ENCODE data around the gene IGLL1. TPM values are rescaled to one million over a fixed set of nuclear protein-coding genes. Genes with fewer than 3 reads are reported as not detected.
"Not testable (repeated sequence)": the region's sequence is repeated elsewhere in the genome, so short reads cannot be mapped to it uniquely, and the experiment has no call there.

The IGLL1 gene
- total RNA-seq, 1 donor from 2014 or later = not detected

- DNase-seq = no peak
Measured at GRCh38 chr22:23562186-23562585, 17.9 kb downstream of the IGLL1 start.

GRCh38 chr22:23561025-23561510 is 19.0 kb downstream of the IGLL1 start:
- not testable (repeated sequence) for DNase-seq

GRCh38 chr22:23560215-23560614 is 19.9 kb downstream of the IGLL1 start:
- DNase-seq = not testable (repeated sequence)

GRCh38 chr22:23557467-23557866 is 22.6 kb downstream of the IGLL1 start:
- no peak for DNase-seq

- DNase-seq = no peak
Measured at GRCh38 chr22:23557036-23557435, 23.1 kb downstream of the IGLL1 start.

- no peak for DNase-seq
Measured at GRCh38 chr22:23556026-23556620, 24.0 kb downstream of the IGLL1 start.

- DNase-seq = no peak
Measured at GRCh38 chr22:23555118-23555517, 25.0 kb downstream of the IGLL1 start.

- DNase-seq = no peak
Measured at GRCh38 chr22:23553924-23554870, 25.9 kb downstream of the IGLL1 start.

GRCh38 chr22:23553438-23553837 is 26.7 kb downstream of the IGLL1 start:
- no peak for DNase-seq

GRCh38 chr22:23552573-23552972 is 27.5 kb downstream of the IGLL1 start:
- DNase-seq = no peak

GRCh38 chr22:23551385-23551784 is 28.7 kb downstream of the IGLL1 start:
- DNase-seq = no peak

GRCh38 chr22:23550049-23550650 is 29.9 kb downstream of the IGLL1 start:
- no peak for DNase-seq

GRCh38 chr22:23549198-23549595 is 30.9 kb downstream of the IGLL1 start:
- no peak for DNase-seq

GRCh38 chr22:23548501-23549197 is 31.4 kb downstream of the IGLL1 start:
- no peak for DNase-seq

GRCh38 chr22:23547818-23548500 is 32.1 kb downstream of the IGLL1 start:
- no peak for DNase-seq

- not testable (repeated sequence) for DNase-seq
Measured at GRCh38 chr22:23547382-23547781, 32.7 kb downstream of the IGLL1 start.

- no peak for DNase-seq
Measured at GRCh38 chr22:23544852-23545251, 35.2 kb downstream of the IGLL1 start.

- peak; percentile 47 for DNase-seq
Measured at GRCh38 chr22:23543506-23544000, 36.5 kb downstream of the IGLL1 start.

- DNase-seq = peak; percentile 67
Measured at GRCh38 chr22:23542933-23543332, 37.2 kb downstream of the IGLL1 start.

- DNase-seq = peak; percentile 34
Measured at GRCh38 chr22:23542391-23542790, 37.7 kb downstream of the IGLL1 start.

GRCh38 chr22:23541849-23542281 is 38.2 kb downstream of the IGLL1 start:
- DNase-seq = peak; percentile 41

- DNase-seq = not testable (repeated sequence)
Measured at GRCh38 chr22:23540837-23541236, 39.3 kb downstream of the IGLL1 start.

Data from dermis blood vessel endothelial cell (primary cell).